Stimulated activated CD8-positive, alpha-beta memory T cell treated with anti-CD3 and anti-CD28 coated beads, Interleukin-15, amount 100 ng/mL, for 4 hours (primary cell): Measurements from ENCODE around the gene KMT2B.
A peak's percentile ranks its signal among the peaks of the same experiment; 100 is the strongest.
"Not testable (repeated sequence)": the region's sequence is repeated elsewhere in the genome, so short reads cannot be mapped to it uniquely, and the experiment has no call there.

Experiments used
- DNase-seq, 2 donors: peaks; one replicate each; pipeline ENCODE4 v3.0.0-alpha.2; 2020; ENCODE audit warnings: low read depth in 2 of 2

The KMT2B gene

DNA sequence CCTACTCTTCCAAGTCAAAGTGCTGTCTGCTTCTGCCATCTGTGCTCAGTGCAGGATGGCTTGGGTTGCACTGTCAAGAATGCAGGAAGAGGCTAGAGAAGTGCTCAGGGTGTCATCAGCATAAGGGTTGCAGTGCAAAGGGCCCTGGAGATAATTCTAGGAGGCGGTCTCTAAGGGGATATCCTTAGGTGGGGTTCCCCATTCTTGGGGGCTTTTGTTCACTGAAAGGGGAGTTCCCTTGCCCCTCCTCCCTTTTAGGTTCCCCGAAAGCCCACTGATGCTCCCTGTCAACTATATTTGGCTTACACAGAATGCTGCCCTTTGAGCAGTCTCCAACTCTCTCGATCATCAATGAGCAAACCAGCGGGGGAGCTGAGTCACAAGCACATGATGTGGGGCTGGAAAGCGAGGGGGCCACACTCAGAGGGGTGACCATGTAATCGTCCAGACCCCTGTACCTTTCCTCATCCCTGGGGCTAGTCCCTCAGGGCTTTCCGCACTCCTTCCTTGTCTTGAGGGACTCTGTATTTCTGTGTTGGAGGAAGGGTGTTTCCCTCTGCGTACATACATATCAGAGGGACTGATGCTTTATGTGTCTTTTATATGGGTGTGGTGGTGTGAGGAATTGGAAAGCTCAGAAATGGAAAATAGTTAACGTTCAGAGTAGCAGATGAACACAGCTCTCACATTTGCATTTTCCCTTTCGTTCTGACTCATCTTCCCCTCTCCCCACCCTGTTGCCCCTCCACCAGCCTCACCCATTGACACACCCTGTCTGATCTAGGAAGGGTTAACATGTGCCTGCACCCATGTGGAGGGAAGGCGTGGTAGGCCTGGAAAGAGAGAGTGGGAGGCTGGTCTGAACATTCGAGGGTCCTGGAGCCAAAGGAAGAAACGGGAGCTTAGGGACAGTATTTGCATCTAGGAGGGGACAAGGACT lies 6.7 kb upstream of the KMT2B start:
- DNase-seq: peak in 1 of 2 donors; percentile 58

- DNase-seq: peak; percentile 54 to 61
Observed at GRCh38 chr19:35712567-35713505, 5.0 kb upstream of the KMT2B start.

- DNase-seq: no peak
Observed at GRCh38 chr19:35713506-35713850, 4.3 kb upstream of the KMT2B start.

- no peak for DNase-seq
Observed at GRCh38 chr19:35713904-35714495, 3.8 kb upstream of the KMT2B start.

- DNase-seq: no peak
Observed at GRCh38 chr19:35714601-35715354, 3.0 kb upstream of the KMT2B start.

GRCh38 chr19:35715355-35715809 lies 2.4 kb upstream of the KMT2B start:
- DNase-seq: no peak

DNA sequence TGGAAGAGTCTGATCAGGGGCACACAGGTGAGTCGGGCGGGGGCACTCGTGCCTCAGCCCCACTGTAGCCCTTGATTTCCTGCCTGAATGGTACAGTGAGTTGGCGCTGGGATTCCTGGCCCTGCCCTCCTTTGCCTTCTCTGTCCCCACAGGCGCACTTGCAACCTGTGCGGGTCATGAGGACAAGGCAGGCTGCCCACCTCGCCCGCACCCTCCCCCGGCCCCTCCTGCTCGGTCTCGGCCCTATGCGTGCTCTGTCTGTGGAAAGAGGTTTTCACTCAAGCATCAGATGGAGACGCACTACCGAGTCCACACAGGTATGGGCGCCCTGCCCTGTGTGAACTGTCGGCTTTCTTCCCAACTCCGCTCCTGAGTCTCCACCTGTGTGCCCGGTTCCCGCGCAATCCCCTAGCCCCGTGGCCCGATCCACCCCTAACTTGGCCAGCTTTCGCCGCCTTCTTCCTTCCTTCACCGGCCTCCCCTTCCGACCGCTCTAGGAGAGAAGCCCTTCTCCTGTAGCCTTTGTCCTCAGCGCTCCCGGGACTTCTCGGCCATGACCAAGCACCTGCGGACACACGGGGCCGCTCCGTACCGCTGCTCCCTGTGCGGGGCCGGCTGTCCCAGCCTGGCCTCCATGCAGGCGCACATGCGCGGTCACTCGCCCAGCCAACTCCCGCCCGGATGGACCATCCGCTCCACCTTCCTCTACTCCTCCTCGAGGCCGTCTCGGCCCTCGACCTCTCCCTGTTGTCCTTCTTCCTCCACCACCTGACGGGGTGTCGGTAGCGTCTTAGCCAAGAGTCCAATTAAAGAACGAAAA lies 1.6 kb upstream of the KMT2B start:
- no peak for DNase-seq

DNA sequence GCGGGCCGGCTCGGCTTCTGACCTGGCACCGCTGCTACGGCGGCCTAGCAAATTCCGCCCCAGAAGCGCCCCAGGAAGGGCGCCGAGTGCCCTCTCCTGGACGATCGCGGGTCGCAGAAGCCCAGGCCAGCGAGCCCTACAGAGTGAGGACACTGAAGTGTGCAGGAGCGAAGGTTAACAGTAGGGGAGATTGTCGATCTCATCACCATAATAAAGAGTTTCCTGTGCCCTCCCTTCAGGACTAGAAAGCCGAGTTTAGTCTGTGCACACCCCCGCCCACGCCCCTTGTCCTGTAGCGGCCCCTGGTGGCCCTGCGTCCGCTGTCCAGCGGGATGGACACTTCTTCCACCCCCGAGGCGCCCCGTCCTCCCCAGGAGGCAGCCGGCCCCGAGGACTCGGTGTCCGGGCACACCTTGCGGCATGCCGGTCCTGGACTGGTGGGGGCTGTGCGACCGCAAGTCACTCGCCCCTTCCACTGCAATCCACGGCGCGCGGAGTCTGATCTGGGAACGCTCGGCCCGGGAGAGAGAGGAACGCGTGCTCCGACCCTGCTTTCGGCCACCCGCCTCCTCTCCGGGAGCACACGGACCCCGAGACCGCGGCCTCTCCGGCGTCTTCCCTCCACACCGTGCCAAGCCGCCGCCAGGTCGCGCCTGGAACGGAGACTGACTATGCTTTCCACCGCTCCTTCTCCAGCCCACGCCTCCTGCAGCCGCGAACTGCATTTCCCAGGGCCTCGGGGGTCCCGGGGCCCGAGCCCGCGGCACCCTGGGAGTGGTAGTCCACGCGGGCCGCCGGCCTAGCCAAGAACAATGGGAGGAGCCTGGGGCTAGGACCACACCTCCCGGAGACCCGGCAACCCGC lies 770 bp upstream of the KMT2B start:
- DNase-seq: peak; percentile 95 to 96

DNA sequence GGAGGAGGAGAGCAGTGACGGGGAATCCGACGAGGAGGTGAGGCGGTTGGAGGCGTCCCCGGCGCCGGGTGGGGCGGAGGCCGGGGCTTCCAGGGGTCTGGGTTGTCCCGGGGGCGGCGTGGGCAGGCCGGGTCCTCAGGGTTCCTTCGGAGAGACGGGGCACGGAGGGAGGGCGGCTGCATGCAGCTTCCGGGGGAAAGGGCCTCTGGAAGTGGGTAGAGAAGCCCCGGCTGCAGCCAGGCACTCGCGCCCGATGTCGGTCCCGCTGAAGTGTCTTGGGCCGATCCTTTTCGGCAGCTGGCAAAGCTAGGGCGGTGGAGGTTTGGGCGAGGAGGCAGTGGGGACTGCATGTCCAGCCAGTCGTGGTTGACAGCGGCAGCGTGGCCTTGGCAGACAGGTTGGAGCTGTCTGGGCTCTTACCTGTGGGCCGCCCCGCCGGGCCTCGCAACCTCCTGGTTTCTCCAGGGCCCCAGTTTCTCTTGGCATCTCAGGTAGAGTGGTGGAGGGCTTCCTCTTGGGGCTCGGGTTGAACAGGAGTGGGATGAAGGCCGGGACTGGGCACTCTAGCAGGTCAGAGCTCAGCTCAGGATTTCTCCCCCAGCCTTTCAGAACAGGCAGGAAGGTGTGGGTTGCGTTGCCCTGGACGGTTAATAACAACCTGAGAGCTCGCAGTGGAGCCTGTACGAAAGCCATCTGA lies 690 bp downstream of the KMT2B start:
- peak in 1 of 2 donors; percentile 50 for DNase-seq

DNA sequence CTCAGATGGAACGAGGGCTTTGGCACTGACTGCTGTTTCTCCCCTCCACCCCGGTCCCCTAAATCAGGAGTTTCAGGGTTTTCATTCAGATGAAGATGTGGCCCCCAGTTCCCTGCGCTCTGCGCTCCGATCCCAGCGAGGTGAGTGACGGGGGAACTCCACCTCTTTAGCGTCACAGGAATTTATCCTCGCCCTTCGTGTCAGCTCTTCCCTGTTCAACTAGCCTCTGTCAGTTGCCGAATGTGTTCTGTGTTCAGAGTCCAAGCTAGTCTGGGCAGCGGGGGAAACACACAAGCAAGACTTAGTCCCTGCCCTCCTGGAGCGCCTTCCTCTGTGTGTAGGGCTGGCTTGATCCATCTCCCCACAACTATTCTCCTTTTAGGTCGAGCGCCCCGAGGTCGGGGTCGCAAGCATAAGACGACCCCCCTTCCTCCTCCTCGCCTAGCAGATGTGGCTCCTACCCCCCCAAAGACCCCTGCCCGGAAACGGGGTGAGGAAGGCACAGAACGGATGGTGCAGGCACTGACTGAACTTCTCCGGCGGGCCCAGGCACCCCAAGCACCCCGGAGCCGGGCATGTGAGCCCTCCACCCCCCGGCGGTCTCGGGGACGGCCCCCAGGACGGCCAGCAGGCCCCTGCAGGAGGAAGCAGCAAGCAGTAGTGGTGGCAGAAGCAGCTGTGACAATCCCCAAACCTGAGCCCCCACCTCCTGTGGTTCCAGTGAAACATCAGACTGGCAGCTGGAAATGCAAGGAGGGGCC lies 1.8 kb downstream of the KMT2B start:
- DNase-seq: no peak

DNA sequence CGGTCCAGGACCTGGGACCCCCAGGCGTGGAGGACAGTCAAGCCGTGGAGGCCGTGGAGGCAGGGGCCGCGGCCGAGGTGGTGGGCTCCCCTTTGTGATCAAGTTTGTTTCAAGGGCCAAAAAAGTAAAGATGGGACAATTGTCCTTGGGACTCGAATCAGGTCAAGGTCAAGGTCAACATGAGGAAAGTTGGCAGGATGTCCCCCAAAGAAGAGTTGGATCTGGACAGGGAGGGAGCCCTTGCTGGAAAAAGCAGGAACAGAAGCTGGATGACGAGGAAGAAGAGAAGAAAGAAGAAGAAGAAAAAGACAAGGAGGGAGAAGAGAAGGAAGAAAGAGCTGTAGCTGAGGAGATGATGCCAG lies 2.3 kb downstream of the KMT2B start:
- no peak for DNase-seq

DNA sequence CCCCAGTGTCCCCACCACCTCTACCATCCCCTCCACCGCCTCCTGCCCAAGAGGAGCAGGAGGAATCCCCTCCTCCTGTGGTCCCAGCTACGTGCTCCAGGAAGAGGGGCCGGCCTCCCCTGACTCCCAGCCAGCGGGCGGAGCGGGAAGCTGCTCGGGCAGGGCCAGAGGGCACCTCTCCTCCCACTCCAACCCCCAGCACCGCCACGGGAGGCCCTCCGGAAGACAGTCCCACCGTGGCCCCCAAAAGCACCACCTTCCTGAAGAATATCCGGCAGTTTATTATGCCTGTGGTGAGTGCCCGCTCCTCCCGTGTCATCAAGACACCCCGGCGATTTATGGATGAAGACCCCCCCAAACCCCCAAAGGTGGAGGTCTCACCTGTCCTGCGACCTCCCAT lies 2.8 kb downstream of the KMT2B start:
- DNase-seq: no peak

- no peak for DNase-seq
Observed at GRCh38 chr19:35721374-35721773, 3.6 kb downstream of the KMT2B start.

GRCh38 chr19:35722461-35722860 lies 4.7 kb downstream of the KMT2B start:
- DNase-seq: no peak

GRCh38 chr19:35722897-35723296 lies 5.1 kb downstream of the KMT2B start:
- no peak for DNase-seq

DNA sequence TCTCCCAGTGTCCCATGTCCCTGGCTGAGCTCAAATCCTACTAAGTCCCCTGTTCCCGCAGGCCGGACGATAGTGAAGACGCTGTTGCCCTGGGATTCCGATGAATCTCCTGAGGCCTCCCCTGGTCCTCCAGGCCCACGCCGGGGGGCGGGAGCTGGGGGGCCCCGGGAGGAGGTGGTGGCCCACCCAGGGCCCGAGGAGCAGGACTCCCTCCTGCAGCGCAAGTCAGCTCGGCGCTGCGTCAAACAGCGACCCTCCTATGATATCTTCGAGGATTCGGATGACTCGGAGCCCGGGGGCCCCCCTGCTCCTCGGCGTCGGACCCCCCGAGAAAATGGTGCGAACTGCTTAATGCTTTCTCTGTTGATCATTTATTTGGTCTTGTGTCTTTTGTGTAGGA lies 5.9 kb downstream of the KMT2B start:
- DNase-seq: no peak

DNA sequence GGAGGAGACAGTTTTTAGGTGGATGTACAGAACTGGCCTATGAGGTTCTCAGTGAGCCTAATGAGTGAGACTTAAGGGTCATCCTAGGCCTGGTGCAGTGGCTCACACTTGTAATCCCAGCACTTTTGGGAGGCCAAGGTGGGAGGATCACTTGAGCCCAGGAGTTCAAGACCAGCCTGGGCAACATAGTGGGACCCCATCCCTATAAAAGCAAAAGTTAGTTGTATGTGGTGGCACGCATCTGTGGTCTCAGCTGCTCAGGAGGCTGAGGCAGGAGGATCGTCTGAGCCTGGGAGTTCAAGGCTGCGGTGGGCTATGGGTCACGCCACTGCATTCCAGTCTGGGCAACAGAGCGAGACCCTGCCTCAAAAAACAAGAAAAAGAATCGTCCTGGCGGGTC lies 6.3 kb downstream of the KMT2B start:
- DNase-seq: not testable (repeated sequence)

- DNase-seq: no peak
Observed at GRCh38 chr19:35724560-35724959, 6.8 kb downstream of the KMT2B start.
